ENCODE data around the gene CPXM1.
"Not testable (repeated sequence)": the region's sequence is repeated elsewhere in the genome, so short reads cannot be mapped to it uniquely, and the experiment has no call there.

Gene CPXM1

GRCh38 chr20:2800521-2801285 lies at the start of gene CPXM1:
CPXM1 (minus strand) TSS chr20:2800627; CDS start chr20:2800572, 55 bp downstream.
- DNase-seq (ENCODE audit: low read depth in 2 of 2), result no peak

- no peak for DNase-seq (ENCODE audit: low read depth in 2 of 2)
Measured at GRCh38 chr20:2849529-2849928, 49.1 kb upstream of the CPXM1 start.

GRCh38 chr20:2847802-2848201 lies 47.4 kb upstream of the CPXM1 start:
- no peak for DNase-seq (ENCODE audit: low read depth in 2 of 2)

- DNase-seq (ENCODE audit: low read depth in 2 of 2), result no peak
Measured at GRCh38 chr20:2846698-2847097, 46.3 kb upstream of the CPXM1 start.

- no peak for DNase-seq (ENCODE audit: low read depth in 2 of 2)
Measured at GRCh38 chr20:2845607-2846006, 45.2 kb upstream of the CPXM1 start.

GRCh38 chr20:2840967-2841531 lies 40.6 kb upstream of the CPXM1 start:
- peak in 1 of 2 donors; percentile 39 for DNase-seq (ENCODE audit: low read depth in 2 of 2)

- peak; percentile 88 to 89 for DNase-seq (ENCODE audit: low read depth in 2 of 2)
Measured at GRCh38 chr20:2840138-2840966, 39.9 kb upstream of the CPXM1 start, which contains the start of the genes PCED1A and VPS16. PCED1A (minus strand) TSS chr20:2840655; CDS start chr20:2839912, 743 bp downstream. VPS16 (plus strand) TSS chr20:2840745; CDS start chr20:2840775, 30 bp downstream.

GRCh38 chr20:2839732-2840137 lies 39.3 kb upstream of the CPXM1 start:
- DNase-seq (ENCODE audit: low read depth in 2 of 2), result no peak

GRCh38 chr20:2838847-2839671 lies 38.6 kb upstream of the CPXM1 start:
- no peak for DNase-seq (ENCODE audit: low read depth in 2 of 2)

GRCh38 chr20:2838170-2838797 lies 37.9 kb upstream of the CPXM1 start:
- DNase-seq (ENCODE audit: low read depth in 2 of 2), result no peak

- DNase-seq (ENCODE audit: low read depth in 2 of 2), result no peak
Measured at GRCh38 chr20:2837221-2837960, 37.0 kb upstream of the CPXM1 start.

GRCh38 chr20:2836035-2836434 lies 35.6 kb upstream of the CPXM1 start:
- no peak for DNase-seq (ENCODE audit: low read depth in 2 of 2)

- no peak for DNase-seq (ENCODE audit: low read depth in 2 of 2)
Measured at GRCh38 chr20:2835331-2835796, 34.9 kb upstream of the CPXM1 start.

GRCh38 chr20:2834401-2835110 lies 34.1 kb upstream of the CPXM1 start:
- DNase-seq (ENCODE audit: low read depth in 2 of 2), result no peak

- no peak for DNase-seq (ENCODE audit: low read depth in 2 of 2)
Measured at GRCh38 chr20:2833761-2834160, 33.3 kb upstream of the CPXM1 start.

- not testable (repeated sequence) for DNase-seq (ENCODE audit: low read depth in 2 of 2)
Measured at GRCh38 chr20:2831206-2831605, 30.8 kb upstream of the CPXM1 start.

- DNase-seq (ENCODE audit: low read depth in 2 of 2), result no peak
Measured at GRCh38 chr20:2829376-2829775, 28.9 kb upstream of the CPXM1 start.

- DNase-seq (ENCODE audit: low read depth in 2 of 2), result no peak
Measured at GRCh38 chr20:2826655-2827054, 26.2 kb upstream of the CPXM1 start.

- DNase-seq (ENCODE audit: low read depth in 2 of 2), result no peak
Measured at GRCh38 chr20:2825761-2826160, 25.3 kb upstream of the CPXM1 start.

- DNase-seq (ENCODE audit: low read depth in 2 of 2), result no peak
Measured at GRCh38 chr20:2822073-2822472, 21.6 kb upstream of the CPXM1 start.
